ENCODE results near the gene CTDSPL. TPM values are rescaled to one million over a fixed set of nuclear protein-coding genes. Genes with fewer than 3 reads are reported as not detected.

CTDSPL gene
- total RNA-seq, 1 donor from 2014 or later: 30.6 TPM

DNA sequence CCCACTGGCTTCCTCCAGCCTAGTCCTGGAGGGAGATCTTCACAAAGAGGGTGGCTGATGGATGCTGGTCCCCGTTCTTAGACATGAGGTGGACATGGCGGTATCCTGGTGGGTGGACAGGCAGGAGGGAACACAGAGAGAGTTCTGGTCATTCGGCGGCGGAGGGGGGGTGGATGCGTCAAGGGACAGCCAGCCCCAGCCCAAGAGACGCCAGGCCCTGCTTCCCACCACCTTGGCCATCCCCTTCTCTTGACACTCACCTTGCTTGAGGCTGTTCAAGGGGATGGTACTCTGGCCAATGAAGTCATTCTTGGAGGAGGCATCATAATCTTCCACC is 146.0 kb downstream of the CTDSPL start:
- no peaks in the 10 kb centered on the region for H3K36me3 ChIP-seq (ENCODE audit: control insufficient read depth, insufficient read depth, low read length)

DNA sequence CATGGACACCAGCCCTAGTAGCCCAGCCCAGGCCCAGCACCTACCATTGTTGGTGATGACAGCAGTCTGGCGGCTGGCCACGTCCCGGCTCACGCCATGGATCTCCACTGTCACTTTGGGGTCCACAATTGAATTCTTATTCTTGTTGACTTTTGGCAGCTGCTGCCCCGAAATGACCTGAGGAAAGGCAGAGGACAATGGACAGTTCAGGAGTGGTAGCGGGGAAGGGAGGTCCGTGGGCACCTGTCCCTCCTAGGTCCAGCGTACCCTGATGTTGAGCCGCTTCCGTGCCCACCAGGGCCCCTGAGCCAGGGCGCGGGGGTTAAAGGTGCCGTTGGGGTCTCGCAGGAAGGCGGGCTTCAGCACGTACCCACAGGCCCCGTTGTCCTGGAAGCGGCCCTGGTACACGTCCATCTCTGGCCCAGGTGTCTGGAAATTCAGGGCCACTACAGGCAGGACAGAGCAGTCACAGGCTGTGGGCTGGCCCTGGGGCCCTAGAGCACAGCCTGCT is 146.6 kb downstream of the CTDSPL start:
- TF ChIP-seq, protein P1, sequence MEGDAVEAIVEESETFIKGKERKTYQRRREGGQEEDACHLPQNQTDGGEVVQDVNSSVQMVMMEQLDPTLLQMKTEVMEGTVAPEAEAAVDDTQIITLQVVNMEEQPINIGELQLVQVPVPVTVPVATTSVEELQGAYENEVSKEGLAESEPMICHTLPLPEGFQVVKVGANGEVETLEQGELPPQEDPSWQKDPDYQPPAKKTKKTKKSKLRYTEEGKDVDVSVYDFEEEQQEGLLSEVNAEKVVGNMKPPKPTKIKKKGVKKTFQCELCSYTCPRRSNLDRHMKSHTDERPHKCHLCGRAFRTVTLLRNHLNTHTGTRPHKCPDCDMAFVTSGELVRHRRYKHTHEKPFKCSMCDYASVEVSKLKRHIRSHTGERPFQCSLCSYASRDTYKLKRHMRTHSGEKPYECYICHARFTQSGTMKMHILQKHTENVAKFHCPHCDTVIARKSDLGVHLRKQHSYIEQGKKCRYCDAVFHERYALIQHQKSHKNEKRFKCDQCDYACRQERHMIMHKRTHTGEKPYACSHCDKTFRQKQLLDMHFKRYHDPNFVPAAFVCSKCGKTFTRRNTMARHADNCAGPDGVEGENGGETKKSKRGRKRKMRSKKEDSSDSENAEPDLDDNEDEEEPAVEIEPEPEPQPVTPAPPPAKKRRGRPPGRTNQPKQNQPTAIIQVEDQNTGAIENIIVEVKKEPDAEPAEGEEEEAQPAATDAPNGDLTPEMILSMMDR (IDR thresholded peaks at IDR 0.05; ENCODE audit: insufficient read depth, low read length, poor library complexity, severe bottlenecking): no peak
- no peaks in the 10 kb centered on the region for H3K27me3 ChIP-seq (ENCODE audit: control insufficient read depth, insufficient read depth, low read length)
- no peak overlapping the region for H3K4me3 ChIP-seq (ENCODE audit: low read depth, low read length)
- DNase-seq (ENCODE audit: low read depth): no peak
- no peaks in the 10 kb centered on the region for H3K36me3 ChIP-seq (ENCODE audit: control insufficient read depth, insufficient read depth, low read length)

More for the DNA sequence above, 146.0 kb downstream of the CTDSPL start:
- H3K27me3 ChIP-seq (ENCODE audit: control insufficient read depth, insufficient read depth, low read length): no peaks in the 10 kb centered on the region
- no peak for DNase-seq (ENCODE audit: low read depth)
- TF ChIP-seq, protein P1 (IDR thresholded peaks at IDR 0.05; ENCODE audit: insufficient read depth, low read length, poor library complexity, severe bottlenecking): no peak
- no peak overlapping the region for H3K4me3 ChIP-seq (ENCODE audit: low read depth, low read length)

DNA sequence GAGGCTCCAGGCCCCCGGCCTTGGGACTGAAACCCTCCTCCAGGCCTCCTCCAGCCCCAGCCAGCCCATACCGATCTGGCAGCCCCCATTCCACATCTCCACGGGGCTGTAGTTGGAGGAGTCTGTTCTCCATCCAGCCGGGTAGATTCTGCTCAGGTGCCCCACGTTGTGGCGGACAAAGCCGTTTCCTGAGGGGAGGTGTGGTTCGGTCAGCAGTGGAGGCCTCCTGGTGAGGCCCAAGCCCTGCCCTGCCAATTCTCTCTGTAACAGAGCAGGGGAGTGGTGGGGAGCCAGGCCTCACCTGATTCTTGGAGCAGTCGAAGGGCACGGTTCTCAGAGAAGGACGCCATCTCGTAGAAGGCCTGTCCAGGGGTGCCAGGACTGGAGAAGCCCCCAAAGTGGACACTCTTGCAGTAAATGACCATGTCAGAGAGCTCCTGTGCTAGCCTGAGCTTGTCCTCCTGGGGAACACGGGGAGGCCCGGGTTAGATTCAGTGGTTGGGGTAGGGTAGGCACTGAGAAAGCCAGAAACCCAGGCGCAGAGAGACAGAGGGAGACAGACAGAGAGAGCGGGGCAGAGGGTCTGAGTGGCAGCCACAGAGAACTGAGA is 147.4 kb downstream of the CTDSPL start:
- no peak for DNase-seq (ENCODE audit: low read depth)
- no peaks in the 10 kb centered on the region for H3K36me3 ChIP-seq (ENCODE audit: control insufficient read depth, insufficient read depth, low read length)
- TF ChIP-seq, protein P1 (IDR thresholded peaks at IDR 0.05; ENCODE audit: insufficient read depth, low read length, poor library complexity, severe bottlenecking): no peak
- H3K4me3 ChIP-seq (ENCODE audit: low read depth, low read length): no peak overlapping the region
- no peaks in the 10 kb centered on the region for H3K27me3 ChIP-seq (ENCODE audit: control insufficient read depth, insufficient read depth, low read length)

DNA sequence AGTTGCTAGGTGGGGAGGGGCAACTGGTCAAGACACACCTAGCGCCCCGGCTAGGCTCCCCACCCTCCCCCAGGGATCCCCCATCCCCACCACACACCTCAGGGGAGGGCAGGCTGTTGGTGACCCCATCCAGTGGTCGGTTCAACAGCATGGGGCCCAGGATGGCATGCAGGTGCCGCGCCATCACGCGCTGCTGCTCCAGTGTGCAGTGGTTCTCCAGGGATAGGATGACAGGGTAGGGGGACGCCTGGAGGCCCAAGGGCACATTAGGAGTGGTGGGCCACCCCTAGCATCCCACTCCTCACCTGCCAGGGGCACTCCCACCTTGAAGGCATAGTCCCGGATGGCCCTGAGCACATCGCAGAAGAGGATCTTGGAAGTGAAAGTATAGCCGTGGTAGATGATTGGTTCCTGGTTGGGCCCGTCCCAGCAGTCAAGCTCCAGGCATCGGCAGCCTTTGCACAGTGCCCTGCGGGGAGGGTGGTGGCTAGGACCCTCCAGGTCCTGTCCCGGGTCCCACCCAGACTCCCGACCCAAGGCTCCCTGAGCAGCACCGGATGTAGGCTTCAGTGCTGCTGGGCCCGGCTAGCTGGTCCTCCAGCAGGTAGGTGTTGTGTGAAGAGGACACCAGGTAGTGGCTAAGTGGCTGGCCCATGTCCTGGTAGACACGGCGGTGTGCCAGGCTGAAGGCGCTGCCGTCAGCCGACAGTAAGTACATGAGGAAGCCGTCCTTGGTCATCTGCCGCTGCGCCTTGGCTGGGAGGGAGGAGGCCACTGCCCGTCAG is 148.3 kb downstream of the CTDSPL start:
- DNase-seq (ENCODE audit: low read depth): no peak
- Histone ChIP-seq H3K27me3 (ENCODE audit: control insufficient read depth, insufficient read depth, low read length) (no peaks in the 10 kb centered on the region), H3K36me3 (ENCODE audit: control insufficient read depth, insufficient read depth, low read length) (no peaks in the 10 kb centered on the region), H3K4me3 (ENCODE audit: low read depth, low read length) (no peak overlapping the region)
- TF ChIP-seq, protein P1 (IDR thresholded peaks at IDR 0.05; ENCODE audit: insufficient read depth, low read length, poor library complexity, severe bottlenecking): no peak

DNA sequence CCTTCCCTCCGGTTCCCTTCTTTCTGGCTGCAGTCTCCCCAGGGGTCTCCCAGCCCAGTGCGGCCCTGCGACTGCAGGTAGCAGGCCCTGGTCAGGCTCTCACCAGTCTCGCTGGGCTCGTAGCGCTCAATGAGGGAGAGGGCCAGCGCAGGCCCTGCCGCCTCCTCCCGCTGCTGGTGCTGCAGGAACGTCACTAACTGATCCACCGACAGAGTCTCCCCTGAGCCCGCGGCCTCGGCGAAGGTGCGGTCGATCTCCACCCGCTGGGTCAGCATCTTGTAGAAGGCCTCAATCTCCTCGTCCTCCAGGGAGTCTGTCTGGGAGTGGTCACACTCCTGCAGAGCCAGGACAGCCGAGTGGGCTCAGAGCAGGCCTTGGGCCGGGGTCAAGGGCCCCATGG is 149.4 kb downstream of the CTDSPL start:
- Histone ChIP-seq H3K36me3 (ENCODE audit: control insufficient read depth, insufficient read depth, low read length) (no peaks in the 10 kb centered on the region), H3K27me3 (ENCODE audit: control insufficient read depth, insufficient read depth, low read length) (no peaks in the 10 kb centered on the region)
- TF ChIP-seq, protein P1 (IDR thresholded peaks at IDR 0.05; ENCODE audit: insufficient read depth, low read length, poor library complexity, severe bottlenecking): no peak

More for the DNA sequence above, 149.4 kb downstream of the CTDSPL start:
- no peak for DNase-seq (ENCODE audit: low read depth)
- no peak overlapping the region for H3K4me3 ChIP-seq (ENCODE audit: low read depth, low read length)
